GM21528 (cell line): ENCODE results near the gene HIVEP3.

ENCODE experiments used
- ATAC-seq: cut with Tn5 transposase; IDR thresholded peaks from one replicate; pipeline ENCODE4 v1.9.1; 2021; ENCODE audit warnings: mild to moderate bottlenecking, moderate library complexity; ENCODE audit not compliant: unreplicated experiment, low FRiP score

The HIVEP3 gene

DNA sequence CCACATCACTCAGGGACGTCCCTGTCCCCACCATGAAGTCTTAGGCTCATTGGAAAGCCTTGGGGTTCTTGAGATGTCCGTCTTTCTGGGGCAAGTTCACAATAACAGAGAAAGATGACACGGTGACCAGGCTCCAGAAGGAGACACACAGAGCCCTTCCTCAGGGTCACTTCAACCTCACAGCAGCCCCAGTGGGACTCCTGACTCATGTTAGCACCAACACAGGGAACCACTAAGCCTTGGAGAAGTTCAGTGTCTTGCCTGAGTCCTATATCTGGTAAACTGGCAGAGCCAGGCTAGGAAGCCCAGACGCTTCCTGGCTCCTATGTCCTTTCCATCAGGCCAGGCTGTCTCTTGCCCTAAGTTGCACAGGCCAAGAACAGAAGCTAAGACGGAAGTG lies 199.1 kb downstream of the HIVEP3 start:
- ATAC-seq, result no peak

- no peak for ATAC-seq
Measured at GRCh38 chr1:41719128-41719527, 199.6 kb downstream of the HIVEP3 start.

DNA sequence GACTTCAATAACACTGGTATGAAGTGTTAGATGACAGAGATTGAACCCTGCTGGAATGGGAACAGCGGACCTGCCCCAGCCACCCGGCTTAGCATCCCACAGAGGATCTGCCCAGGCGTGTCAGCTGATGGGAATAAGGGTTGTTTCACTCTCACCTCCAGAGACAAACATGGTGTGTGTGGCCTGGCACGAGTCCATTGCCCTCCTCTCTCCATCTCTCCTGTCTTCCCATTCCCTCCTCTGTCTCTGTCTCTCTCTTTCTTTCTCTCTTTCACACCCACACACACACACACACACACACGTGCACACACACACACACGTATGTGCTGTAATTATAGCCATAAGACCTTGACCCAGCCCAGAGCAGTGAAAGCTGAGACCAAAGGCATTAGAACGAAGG lies 200.2 kb downstream of the HIVEP3 start:
- no peak for ATAC-seq

DNA sequence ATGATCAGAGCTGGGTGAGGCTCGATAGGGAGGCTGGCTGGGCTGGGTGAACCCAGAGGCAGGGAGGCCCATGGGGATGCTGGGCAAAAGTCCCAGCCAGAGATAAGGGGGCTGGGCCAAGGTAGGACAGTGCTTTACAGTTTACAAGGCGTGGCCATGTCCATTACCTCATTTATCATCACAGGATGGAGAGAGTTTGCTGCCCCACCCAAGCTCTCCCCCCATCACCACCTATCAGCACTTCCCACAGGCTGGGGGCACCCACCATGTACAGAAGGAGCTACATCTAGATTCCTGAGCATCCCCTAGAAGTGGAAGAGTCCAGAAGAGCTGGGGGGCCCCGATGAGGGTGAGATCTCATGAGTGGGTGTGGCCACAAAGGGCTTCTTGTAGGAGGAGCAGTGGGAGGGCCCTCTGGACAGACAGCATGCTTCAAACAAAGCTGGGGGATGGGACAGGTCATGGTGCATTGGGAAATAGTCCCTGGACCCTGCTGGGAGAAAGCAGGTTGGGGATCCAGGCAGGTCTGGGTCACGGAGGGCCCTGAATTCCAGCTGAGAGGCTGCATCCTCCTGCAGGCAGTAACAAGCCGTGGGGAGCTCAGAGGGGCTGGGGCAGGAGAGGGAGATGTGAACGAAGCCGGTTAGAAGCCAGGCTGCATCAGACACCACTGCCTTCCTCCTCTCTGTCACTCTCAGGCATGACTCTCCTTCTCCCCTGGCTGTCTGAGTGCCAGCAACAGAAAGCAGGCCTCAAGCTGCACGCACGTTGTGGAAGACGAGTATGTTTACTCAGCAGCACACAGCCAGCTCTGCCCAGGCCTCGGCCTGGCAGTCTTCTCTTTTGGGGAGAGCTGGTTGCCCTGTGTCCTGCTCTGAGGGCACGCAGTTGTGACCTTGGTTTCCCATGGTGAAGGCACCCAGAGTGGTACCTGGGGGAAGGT lies 202.3 kb downstream of the HIVEP3 start:
- no peak for ATAC-seq

DNA sequence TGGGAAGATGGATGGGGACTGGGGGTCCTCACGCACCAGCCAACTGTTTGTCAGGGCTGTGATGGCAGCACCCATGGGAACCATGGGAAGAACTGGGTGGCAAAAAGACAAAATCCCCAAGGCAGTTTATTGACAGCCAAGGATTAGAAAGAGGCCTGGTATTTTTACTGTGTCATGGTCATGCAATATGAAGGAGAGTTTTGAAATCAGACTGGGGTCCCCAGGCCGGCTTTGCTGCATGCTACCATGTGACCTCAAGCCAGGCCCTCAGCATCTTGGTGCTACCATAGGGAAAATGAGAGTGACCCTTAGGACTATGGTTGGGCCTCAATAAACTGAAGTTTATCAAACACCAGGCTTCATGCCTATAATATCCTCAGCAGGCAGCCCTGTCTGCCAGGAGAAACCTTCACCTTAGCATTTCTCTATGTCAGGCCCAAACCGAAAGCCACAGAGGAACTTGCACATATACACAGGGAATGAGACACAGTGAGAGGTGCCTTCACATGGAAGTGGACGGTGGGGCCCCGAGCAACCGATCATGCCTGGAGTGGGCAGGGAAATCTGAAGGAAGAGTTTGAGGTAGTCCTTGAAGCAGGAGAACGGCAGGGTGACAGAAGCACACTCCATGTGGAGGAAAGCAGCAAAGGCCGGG lies 203.2 kb downstream of the HIVEP3 start:
- ATAC-seq, result no peak

- no peak for ATAC-seq
Measured at GRCh38 chr1:41714638-41715389, 203.9 kb downstream of the HIVEP3 start.

DNA sequence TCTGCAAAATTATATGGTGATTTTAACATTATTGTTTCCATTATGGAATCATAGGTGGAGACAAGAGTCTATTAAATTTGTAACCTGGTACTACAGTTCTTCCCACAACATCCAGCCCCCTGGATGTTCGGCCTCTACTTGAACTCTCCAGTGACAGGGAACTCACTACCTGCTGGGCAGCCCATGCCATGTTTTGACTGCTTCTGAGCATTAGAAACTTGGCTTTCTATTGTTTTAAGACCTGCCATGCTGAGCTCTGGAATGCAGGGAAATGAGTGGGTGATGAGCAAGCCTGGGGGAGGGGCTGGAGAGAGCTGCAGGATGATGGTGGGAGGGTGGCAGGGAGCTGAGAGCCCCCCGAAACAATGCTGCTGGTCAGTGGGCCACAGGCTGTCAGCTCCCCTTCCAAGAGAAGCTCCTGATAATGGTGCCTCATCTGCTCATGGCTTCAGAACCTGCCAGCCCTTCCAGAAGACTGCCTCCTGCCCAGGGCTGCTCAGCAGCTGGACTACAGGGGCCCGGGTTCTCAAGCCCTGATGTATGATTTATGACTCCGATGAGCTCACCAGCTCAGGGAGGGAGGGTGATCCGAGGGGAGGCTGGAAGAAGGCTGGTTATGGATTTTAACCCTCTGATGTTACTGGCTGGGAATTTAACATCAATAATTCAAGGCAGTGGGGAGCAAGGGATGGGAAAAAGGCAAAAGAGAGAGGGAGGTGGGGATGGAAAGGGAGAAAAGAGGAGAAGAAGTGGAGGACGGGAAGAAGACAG lies 205.0 kb downstream of the HIVEP3 start:
- no peak for ATAC-seq

- ATAC-seq, result no peak
Measured at GRCh38 chr1:41713141-41713540, 205.6 kb downstream of the HIVEP3 start.

DNA sequence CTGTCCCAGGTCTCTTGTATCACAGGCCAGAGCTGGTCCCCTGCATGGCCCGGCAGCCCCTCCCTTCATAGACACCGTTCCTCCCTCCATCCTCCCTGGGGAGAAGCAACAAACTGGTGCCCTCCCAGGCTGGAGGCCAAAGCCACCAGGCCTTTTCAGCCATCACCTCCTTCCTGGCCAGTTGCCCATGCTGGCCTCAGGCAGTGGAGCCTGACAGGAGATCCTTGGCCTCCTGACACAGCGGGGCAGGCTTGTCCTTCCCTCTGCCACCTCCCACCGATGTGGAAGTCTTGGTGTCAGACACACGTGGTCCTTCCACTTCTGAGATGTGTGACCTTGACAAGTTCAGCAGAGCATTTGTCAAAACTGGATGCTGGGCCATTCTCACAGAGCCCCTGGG lies 206.0 kb downstream of the HIVEP3 start:
- no peak for ATAC-seq

GRCh38 chr1:41712081-41712480 lies 206.6 kb downstream of the HIVEP3 start:
- ATAC-seq, result no peak

DNA sequence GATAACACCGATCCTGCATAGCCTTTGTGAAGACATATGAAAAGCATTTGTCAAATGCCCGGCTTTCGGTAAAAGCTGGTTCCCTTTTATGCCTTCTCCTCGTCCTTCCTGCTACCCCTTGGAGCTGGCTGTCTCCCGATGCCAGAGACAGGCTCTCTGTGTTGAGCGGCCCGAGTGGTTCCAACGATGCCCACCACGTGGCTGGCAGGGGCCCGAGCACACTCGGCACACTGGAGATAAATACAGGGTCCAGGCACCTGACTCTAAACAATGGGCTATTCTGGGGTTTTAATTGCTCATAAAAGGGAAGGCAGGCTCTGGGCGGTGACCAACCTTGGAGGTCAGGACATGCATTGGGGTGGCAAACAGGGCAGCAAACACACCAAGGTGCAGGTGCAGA lies 207.1 kb downstream of the HIVEP3 start:
- no peak for ATAC-seq

GRCh38 chr1:41710980-41711379 lies 207.7 kb downstream of the HIVEP3 start:
- ATAC-seq, result no peak

DNA sequence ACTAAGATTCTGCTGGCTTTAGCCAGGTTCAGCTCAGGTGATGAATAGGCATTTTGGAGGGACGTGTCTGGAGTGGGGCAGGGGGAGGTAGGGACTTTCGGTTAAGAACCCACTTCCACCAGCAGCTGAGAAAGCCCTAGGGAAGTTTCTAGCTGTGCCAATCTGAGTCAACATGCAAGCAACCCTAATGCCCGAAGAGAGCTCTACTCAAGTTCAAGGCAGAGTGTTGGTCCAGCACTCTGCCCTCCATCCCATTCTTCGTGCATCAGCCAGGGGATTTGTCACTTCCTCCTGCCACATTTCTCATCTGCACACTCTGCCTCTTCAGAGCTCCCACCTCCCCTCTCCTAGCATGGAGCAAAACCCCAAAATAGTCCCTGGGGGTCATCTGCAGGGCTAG lies 208.8 kb downstream of the HIVEP3 start:
- no peak for ATAC-seq

- no peak for ATAC-seq
Measured at GRCh38 chr1:41709331-41709730, 209.4 kb downstream of the HIVEP3 start.

- ATAC-seq, result no peak
Measured at GRCh38 chr1:41708332-41708731, 210.4 kb downstream of the HIVEP3 start.

DNA sequence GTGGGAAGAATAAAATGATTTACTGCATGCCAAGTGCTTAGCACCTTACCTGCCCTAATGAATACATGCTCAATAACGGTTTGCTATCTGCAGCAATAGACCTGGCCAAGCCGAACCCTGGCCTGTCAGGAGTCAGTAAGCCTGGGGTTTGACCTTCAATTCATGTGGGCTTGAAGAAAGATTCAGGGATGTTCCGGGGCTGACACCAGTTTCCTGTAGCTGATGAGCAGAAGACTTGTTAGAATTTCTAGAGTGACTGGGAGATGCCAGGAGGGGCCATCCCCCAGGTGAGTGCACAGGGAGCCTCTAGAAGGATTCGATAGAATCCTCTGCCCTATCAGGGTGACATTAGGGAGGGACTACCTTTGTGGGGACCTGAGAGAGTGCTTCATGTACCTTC lies 210.9 kb downstream of the HIVEP3 start:
- ATAC-seq, result no peak

DNA sequence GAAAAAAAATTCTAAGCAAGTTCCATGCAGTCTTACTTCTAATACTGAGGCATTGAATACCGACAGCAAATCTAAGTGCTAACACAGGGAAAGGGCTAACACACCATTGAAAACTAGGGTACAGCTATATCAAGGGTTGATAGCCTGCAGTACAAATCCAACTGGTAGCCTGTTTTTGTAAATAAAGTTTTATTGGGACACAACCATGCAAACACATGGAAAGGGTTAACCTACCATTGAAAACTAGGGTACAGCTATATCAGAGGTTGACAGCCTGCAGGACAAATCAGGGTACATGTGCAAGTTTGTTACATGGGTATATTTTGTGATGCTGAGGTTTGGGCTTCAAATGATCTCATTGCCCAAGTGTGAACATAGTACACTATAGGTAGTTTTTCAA lies 212.9 kb downstream of the HIVEP3 start:
- ATAC-seq, result no peak

- ATAC-seq, result no peak
Measured at GRCh38 chr1:41704196-41704595, 214.5 kb downstream of the HIVEP3 start.

DNA sequence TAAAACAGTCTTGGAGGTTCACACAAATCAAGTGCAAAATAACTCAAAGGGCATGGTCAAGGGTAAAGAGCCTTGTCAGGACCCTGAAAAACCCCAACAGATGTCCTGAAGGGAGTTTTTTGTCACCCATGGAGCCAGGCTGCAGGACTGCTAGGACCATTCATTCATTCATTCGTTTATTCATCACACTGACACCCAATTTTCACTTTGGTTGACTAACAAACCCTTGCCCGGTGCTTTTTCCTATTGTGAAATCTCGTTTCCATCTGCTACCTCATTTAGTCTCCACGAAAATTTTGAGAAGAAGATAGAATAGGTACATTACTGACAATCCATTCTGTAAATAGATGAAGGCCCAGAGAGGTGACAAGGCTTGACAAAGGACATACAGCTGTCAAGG lies 216.0 kb downstream of the HIVEP3 start:
- no peak for ATAC-seq

GRCh38 chr1:41700986-41701535 lies 217.7 kb downstream of the HIVEP3 start:
- no peak for ATAC-seq
